K562 (cell line): ENCODE results near the gene ZDHHC18. TPM values are rescaled to one million over a fixed set of nuclear protein-coding genes. Genes with fewer than 3 reads are reported as not detected.

ENCODE experiments used
- CBX5 ChIP-seq: IDR thresholded peaks from 2 replicates; pipeline ENCODE4 v1.6.1; 2014; ENCODE audit warnings: low read depth, borderline replicate concordance
- CUX1 ChIP-seq: fragments of 200-800 bp; sonication (Bioruptor generic); IDR thresholded peaks from 2 replicates; pipeline ENCODE4 v1.6.1; 2016; ENCODE audit warnings: missing genetic modification characterization, missing compliant biosample characterization
- ESRRB ChIP-seq: fragments of 250-450 bp; sonication (Bioruptor Pico); IDR thresholded peaks from 2 replicates; pipeline ENCODE4 v1.5.0; 2020; ENCODE audit warnings: mild to moderate bottlenecking, moderate library complexity, borderline replicate concordance
- GABPB2 ChIP-seq: fragments of 250-450 bp; sonication (Bioruptor Pico); conservative IDR thresholded peaks from 2 replicates; pipeline ENCODE4 v1.5.1; 2021; ENCODE audit warnings: mild to moderate bottlenecking
- HDAC6 ChIP-seq: IDR thresholded peaks from 2 replicates; pipeline ENCODE4 v1.6.1; 2012; ENCODE audit warnings: low read depth, mild to moderate bottlenecking, control low read depth, inconsistent platforms, low read length, moderate library complexity
- HEY1 ChIP-seq: fragments of 250-450 bp; sonication (Bioruptor Pico); IDR thresholded peaks from 2 replicates; pipeline ENCODE4 v1.5.0; 2020; ENCODE audit warnings: mild to moderate bottlenecking, moderate library complexity, borderline replicate concordance
- HMG20A ChIP-seq: fragments of 450-650 bp; formaldehyde crosslinking; conservative IDR thresholded peaks from 2 replicates; pipeline ENCODE4 v1.4.0; 2020; ENCODE audit warnings: mild to moderate bottlenecking, mixed read lengths
- MED1 ChIP-seq: sonication (generic); formaldehyde crosslinking; IDR thresholded peaks from 2 replicates; pipeline ENCODE4 v1.8.1; 2023; ENCODE audit warnings: missing genetic modification reagents, borderline replicate concordance
- MTA2 ChIP-seq: fragments of 450-650 bp; IDR thresholded peaks from 2 replicates; pipeline ENCODE4 v1.6.1; 2016; ENCODE audit warnings: low read depth
- NFRKB ChIP-seq: fragments of 450-650 bp; IDR thresholded peaks from 2 replicates; pipeline ENCODE4 v1.6.1; 2016; ENCODE audit warnings: low read depth
- NONO ChIP-seq, 2 experiments: fragments of 200-400 bp in 1 of 2; fragments of 450-650 bp in 1 of 2; formaldehyde crosslinking in 1 of 2; IDR thresholded peaks; 2 replicates each; pipeline ENCODE4 v1.6.1; 2017; ENCODE audit warnings: low read depth in 2 of 2, mild to moderate bottlenecking in 2 of 2, moderate library complexity in 2 of 2, low read length in 1 of 2
- PATZ1 ChIP-seq: fragments of 250-450 bp; sonication (Bioruptor Pico); IDR thresholded peaks from 2 replicates; pipeline ENCODE4 v1.5.0; 2020; ENCODE audit warnings: mild to moderate bottlenecking, borderline replicate concordance
- PML ChIP-seq: IDR thresholded peaks from 2 replicates; pipeline ENCODE4 v1.6.1; 2012; ENCODE audit warnings: low read length, inconsistent platforms
- PRMT5 ChIP-seq: sonication (generic); formaldehyde crosslinking; IDR thresholded peaks from 2 replicates; pipeline ENCODE4 v1.5.0; 2020; ENCODE audit warnings: missing genetic modification reagents
- RBM14 ChIP-seq: fragments of 200-400 bp; formaldehyde crosslinking; IDR thresholded peaks from 2 replicates; pipeline ENCODE4 v1.6.1; 2018; ENCODE audit warnings: low read depth, mild to moderate bottlenecking, low read length, moderate library complexity, borderline replicate concordance; ENCODE audit not compliant: insufficient read depth
- RBM15 ChIP-seq: fragments of 200-400 bp; formaldehyde crosslinking; IDR thresholded peaks from 2 replicates; pipeline ENCODE4 v1.6.1; 2018; ENCODE audit warnings: mild to moderate bottlenecking, low read length, moderate library complexity; ENCODE audit not compliant: insufficient read depth
- SMAD4 ChIP-seq: fragments of 250-450 bp; sonication (Bioruptor Pico); conservative IDR thresholded peaks from 2 replicates; pipeline ENCODE4 v1.8.0; 2021; ENCODE audit warnings: inconsistent platforms, mild to moderate bottlenecking, moderate library complexity
- WHSC1 ChIP-seq: IDR thresholded peaks from one replicate; pipeline ENCODE4 v1.6.1; 2012; ENCODE audit warnings: low read length, control low read depth, inconsistent platforms
- ZNF12 ChIP-seq: sonication (generic); formaldehyde crosslinking; IDR thresholded peaks from 2 replicates; pipeline ENCODE4 v1.4.0; 2020; ENCODE audit warnings: mild to moderate bottlenecking, missing genetic modification reagents
- ZNF57 ChIP-seq: fragments of 450-650 bp; formaldehyde crosslinking; IDR thresholded peaks from 2 replicates; pipeline ENCODE4 v1.4.0; 2020; ENCODE audit warnings: mild to moderate bottlenecking, moderate library complexity
- ZNF655 ChIP-seq: fragments of 250-450 bp; sonication (Bioruptor Pico); IDR thresholded peaks from 2 replicates; pipeline ENCODE4 v1.5.0; 2021
- ZNF707 ChIP-seq: fragments of 250-450 bp; sonication (Bioruptor Pico); conservative IDR thresholded peaks from 2 replicates; pipeline ENCODE4 v1.8.0; 2022; ENCODE audit warnings: inconsistent platforms, mild to moderate bottlenecking, moderate library complexity
- ZNF830 ChIP-seq: fragments of 250-450 bp; sonication (Bioruptor Pico); IDR thresholded peaks from 2 replicates; pipeline ENCODE4 v1.5.0; 2021; ENCODE audit warnings: mild to moderate bottlenecking
- ZSCAN29 ChIP-seq: fragments of 450-650 bp; IDR thresholded peaks from 2 replicates; pipeline ENCODE4 v1.6.1; 2017
- polyA plus RNA-seq, 8 experiments: library from polyadenylated mRNA; depleted of rRNA in 4 of 8; stranded (reverse) in 5 of 8; unstranded in 3 of 8; fragments of >200 nt; fragmentation: Nextera tagmentation in 2 of 8; fragmentation: Illumina TruSeq in 1 of 8; extraction: Ambion mirVana in 2 of 8; extraction: Trizol in 1 of 8; gene quantifications; 2 replicates each; pipeline versions ENCODE4 v1.2.1 to v1.2.3, GENCODE V29; 2011 to 2014; ENCODE audit warnings: inconsistent platforms in 1 of 8, missing spikeins in 1 of 8
- total RNA-seq, 7 experiments: library from RNA; depleted of rRNA in 6 of 7; stranded (reverse); fragments of >200 nt in 6 of 7; fragmentation: Illumina TruSeq in 2 of 7; extraction: Trizol in 2 of 7; gene quantifications; 2 replicates each; pipeline versions ENCODE4 v1.2.1 to v1.2.3, GENCODE V29; 2011 to 2021; ENCODE audit warnings: low replicate concordance in 1 of 7

ZDHHC18 gene
- total and polyA plus RNA-seq, 9 of the 15 experiments (the other 6 are each of a cell fraction or from before 2014, with no cell fraction given): 0.42 to 35.6 (median 15.8) TPM

GRCh38 chr1:26787381-26787705 is 39.1 kb upstream of the ZDHHC18 start (continued):
- TF ChIP-seq RBM15 (no peak), MED1 (no peak), PATZ1 (CRISPR knock-in tag) (peak; percentile 72), CBX5 (no peak), ZNF655 (CRISPR knock-in tag) (no peak), SMAD4 (CRISPR knock-in tag) (no peak), PRMT5 (CRISPR knock-in tag) (no peak), HDAC6 (no peak), HEY1 (CRISPR knock-in tag) (0 out of 2 replicates have a peak, but pooled peaks have one; percentile 54), ZSCAN29 (no peak), MTA2 (no peak), WHSC1 (no peak), NFRKB (no peak), GABPB2 (CRISPR knock-in tag) (no peak), ZNF830 (CRISPR knock-in tag) (no peak), ZNF707 (CRISPR knock-in tag) (no peak), CUX1 (CRISPR knock-in tag) (no peak), PML (no peak), ZNF12 (peak; percentile 61; the same call in 1 of the 2 replicates), RBM14 (no peak), ZNF57 (CRISPR knock-in tag) (no peak), ESRRB (CRISPR knock-in tag) (no peak), HMG20A (CRISPR knock-in tag) (no peak), NONO (IDR thresholded peaks at IDR 0.05; ENCODE audit: low read depth in 2 of 2, low read length in 1 of 2) (no peak)
